ENCODE measurements around the gene C4A. TPM values are rescaled to one million over a fixed set of nuclear protein-coding genes. Genes with fewer than 3 reads are reported as not detected.

Gene C4A
- total and polyA plus RNA-seq, 2 of the 8 experiments (the other 6 are each of a cell fraction or from before 2014, with no cell fraction given): 0.62 to 2.4 TPM

- POLR2A ChIA-PET (ENCODE audit: partially characterized antibody): interaction anchor here (1.3 to 15.3 kb wide), 14 partner anchors 18 to 351 kb away, joined by 3 to 279 read pairs (median 6); partner anchors contain the start of genes CFB, EHMT2, FKBPL and NELFE
- FAIRE-seq: no peak
- H2AFZ ChIP-seq (ENCODE audit: low read length): peak overlapping the region; percentile 57; the same call in 1 of the 2 replicates
Observed at GRCh38 chr6:31972709-31973350, 9.0 kb upstream of the C4A start.

More at GRCh38 chr6:31972709-31973350, 9.0 kb upstream of the C4A start:
- no peak for DNase-seq (ENCODE audit: low read depth in 1 of 2, low spot score in 2 of 2)
- TF ChIP-seq, protein P1, sequence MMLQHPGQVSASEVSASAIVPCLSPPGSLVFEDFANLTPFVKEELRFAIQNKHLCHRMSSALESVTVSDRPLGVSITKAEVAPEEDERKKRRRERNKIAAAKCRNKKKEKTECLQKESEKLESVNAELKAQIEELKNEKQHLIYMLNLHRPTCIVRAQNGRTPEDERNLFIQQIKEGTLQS (IDR thresholded peaks at IDR 0.05; ENCODE audit: insufficient read depth, low read depth, low read length): no peak
- TF ChIP-seq TEAD4 (IDR thresholded peaks at IDR 0.05; ENCODE audit: low read depth, low read length): peak; percentile 58; the same call in 1 of the 2 replicates
- TF ChIP-seq, protein P2, sequence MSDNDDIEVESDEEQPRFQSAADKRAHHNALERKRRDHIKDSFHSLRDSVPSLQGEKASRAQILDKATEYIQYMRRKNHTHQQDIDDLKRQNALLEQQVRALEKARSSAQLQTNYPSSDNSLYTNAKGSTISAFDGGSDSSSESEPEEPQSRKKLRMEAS (IDR thresholded peaks at IDR 0.05): 0 out of 2 replicates have a peak, but pooled peaks have one; percentile 51
- H3K79me1 ChIP-seq (ENCODE audit: low read depth, low read length): peaks cover 4% of the 10 kb centered on the region; the same call in 1 of the 2 replicates
- no peak overlapping the region for H3K23ac ChIP-seq (ENCODE audit: insufficient read length)
- WGBS, 2 experiments (ENCODE audit: extremely low coverage in 1 of 2, insufficient coverage in 1 of 2, insufficient read length in 1 of 2, insufficient replicate concordance in 2 of 2, low coverage in 1 of 2, low lambda C conversion rate in 2 of 2, missing lambda C conversion rate in 1 of 2): 23% methylated on average over 13 of the region's 19 CpGs; no CpG with 5 or more reads in 1 of the 2 experiments
- peak overlapping the region; percentile 99 for H4K8ac ChIP-seq (ENCODE audit: extremely low read depth, insufficient read depth, low read length)
- no peak overlapping the region for H2BK20ac ChIP-seq (ENCODE audit: low read length)
- H4K91ac ChIP-seq (replicated peaks; ENCODE audit: insufficient read length, low read length): no peak overlapping the region
- peaks cover 0 to 9% (median 5%) of the 10 kb centered on the region in 4 experiments; a peak in 5 of 7 replicates for H3K4me1 ChIP-seq (replicated peaks in 1 of 4; ENCODE audit: control insufficient read depth in 3 of 4, insufficient read depth in 4 of 4, low read length in 3 of 4)
- H2BK15ac ChIP-seq (ENCODE audit: low read length): no peak overlapping the region
- H3K27me3 ChIP-seq (replicated peaks in 1 of 4; ENCODE audit: control insufficient read depth in 3 of 4, extremely low read depth in 1 of 4, insufficient read depth in 3 of 4, low read length in 3 of 4): no peaks in the 10 kb centered on the region; a peak in 1 of 7 replicates
- CTCF ChIA-PET (ENCODE audit: partially characterized antibody): interaction anchor here (1.6 to 10.2 kb wide), 3 partner anchors 21 to 144 kb away, joined by 4 to 84 read pairs (median 10); no protein-coding TSS in a partner anchor
- H3K4me2 ChIP-seq (ENCODE audit: insufficient read depth in 1 of 2, low read depth in 2 of 2, low read length in 2 of 2): peak overlapping the region; percentile 91 to 100
- H3K14ac ChIP-seq (ENCODE audit: insufficient read length): no peak overlapping the region
- H3K23me2 ChIP-seq (ENCODE audit: low read depth, low read length): peaks cover 13% of the 10 kb centered on the region
- H3K27ac ChIP-seq (ENCODE audit: low read depth, low read length): peak overlapping the region; percentile 90; the same call in 1 of the 2 replicates
- H2BK5ac ChIP-seq (ENCODE audit: low read depth, low read length): peak overlapping the region; percentile 88
- H3K4ac ChIP-seq (replicated peaks; ENCODE audit: insufficient read length, low read depth, low read length): no peak overlapping the region
- peaks cover 3 to 21% (median 14%) of the 10 kb centered on the region in 4 experiments; a peak in 6 of 8 replicates for H3K36me3 ChIP-seq (ENCODE audit: control insufficient read depth in 2 of 4, insufficient read depth in 4 of 4, low read length in 3 of 4)
- peaks cover 0 to 5% of the 10 kb centered on the region in 2 experiments; a peak in 1 of 4 replicates for H3K9me3 ChIP-seq (ENCODE audit: insufficient read depth in 2 of 2, low read depth in 1 of 2, low read length in 1 of 2)
- no peak overlapping the region for H3K56ac ChIP-seq (replicated peaks; ENCODE audit: insufficient read length, low read depth, low read length)
- H2BK120ac ChIP-seq (replicated peaks; ENCODE audit: low read depth, low read length): no peak overlapping the region
- no peak overlapping the region; the same call in 1 of the 2 replicates for H2BK12ac ChIP-seq (ENCODE audit: low read depth, low read length)
- H3K9ac ChIP-seq (replicated peaks in 1 of 4; ENCODE audit: extremely low read depth in 1 of 4, low read depth in 3 of 4, low read length in 3 of 4): peak overlapping the region; percentile 54 to 84 (median 68); a peak in 6 of 7 replicates
- peak overlapping the region; percentile 24; the same call in 1 of the 2 replicates for H3K18ac ChIP-seq (ENCODE audit: extremely low read depth, low read length)
- H3K4me3 ChIP-seq (ENCODE audit: extremely low read depth in 1 of 4, insufficient read depth in 2 of 4, low read depth in 3 of 4, low read length in 4 of 4): peak overlapping the region; percentile 68 to 94 (median 84)
- H2AK5ac ChIP-seq (ENCODE audit: low read depth, low read length): no peak overlapping the region; the same call in 1 of the 2 replicates
- peaks cover 0 to 11% of the 10 kb centered on the region in 2 experiments; a peak in 1 of 4 replicates for H3K79me2 ChIP-seq (ENCODE audit: control insufficient read depth in 1 of 2, insufficient read depth in 2 of 2, low read length in 2 of 2)
- no peak overlapping the region for H4K5ac ChIP-seq (ENCODE audit: insufficient read length, low read depth, low read length)
- H4K20me1 ChIP-seq (replicated peaks in 1 of 2; ENCODE audit: control insufficient read depth in 1 of 2, insufficient read depth in 2 of 2, low read length in 2 of 2): no peaks in the 10 kb centered on the region

Data from H1 (cell line).